ENCODE measurements around the gene SOBP. TPM values are rescaled to one million over a fixed set of nuclear protein-coding genes. Genes with fewer than 3 reads are reported as not detected.

SOBP gene
- total RNA-seq, 4 donors from 2014 or later = 0.26 to 1.5 (median 0.55) TPM

- no peak for DNase-seq (ENCODE audit: low spot score in 2 of 2)
- TF ChIP-seq CTCF (IDR thresholded peaks at IDR 0.05) = no peak
- no peak for TF ChIP-seq EP300 (IDR thresholded peaks at IDR 0.05)
- no peak for TF ChIP-seq POLR2A (IDR thresholded peaks at IDR 0.05)
- TF ChIP-seq POLR2AphosphoS5 (IDR thresholded peaks at IDR 0.05) = no peak
- Histone ChIP-seq H3K27ac (no peak overlapping the region), H3K9me3 (peaks cover 11% of the 10 kb centered on the region), H3K27me3 (no peaks in the 10 kb centered on the region), H3K4me3 (no peak overlapping the region), H3K4me1 (no peaks in the 10 kb centered on the region), H3K36me3 (peaks cover 4% of the 10 kb centered on the region)
- WGBS = 88% methylated on average over 7 of the region's 7 CpGs
Measured at GRCh38 chr6:107443608-107444267, 46.2 kb upstream of the SOBP start.

- WGBS = 88% methylated on average over 1 of the region's 1 CpG
Measured at GRCh38 chr6:107444277-107444676, 45.6 kb upstream of the SOBP start.

GRCh38 chr6:107447663-107448216, 42.2 kb upstream of the SOBP start:
- Histone ChIP-seq H3K9me3 (peaks cover 11% of the 10 kb centered on the region), H3K4me3 (no peak overlapping the region), H3K27me3 (no peaks in the 10 kb centered on the region), H3K4me1 (no peaks in the 10 kb centered on the region), H3K36me3 (peaks cover 4% of the 10 kb centered on the region), H3K27ac (no peak overlapping the region)
- 95% methylated on average over 2 of the region's 2 CpGs for WGBS
- TF ChIP-seq CTCF (IDR thresholded peaks at IDR 0.05) (no peak), POLR2AphosphoS5 (IDR thresholded peaks at IDR 0.05) (no peak), POLR2A (IDR thresholded peaks at IDR 0.05) (no peak), EP300 (IDR thresholded peaks at IDR 0.05) (no peak)
- no peak for DNase-seq (ENCODE audit: low spot score in 2 of 2)

More at GRCh38 chr6:107444277-107444676, 45.6 kb upstream of the SOBP start:
- Histone ChIP-seq H3K27ac (no peak overlapping the region), H3K4me3 (no peak overlapping the region), H3K4me1 (no peaks in the 10 kb centered on the region), H3K36me3 (peaks cover 4% of the 10 kb centered on the region), H3K27me3 (no peaks in the 10 kb centered on the region), H3K9me3 (peaks cover 11% of the 10 kb centered on the region)
- no peak for DNase-seq (ENCODE audit: low spot score in 2 of 2)
- TF ChIP-seq POLR2A (IDR thresholded peaks at IDR 0.05) (no peak), CTCF (IDR thresholded peaks at IDR 0.05) (no peak), EP300 (IDR thresholded peaks at IDR 0.05) (no peak), POLR2AphosphoS5 (IDR thresholded peaks at IDR 0.05) (no peak)

- peaks cover 4% of the 10 kb centered on the region for H3K36me3 ChIP-seq
- H3K27me3 ChIP-seq = no peaks in the 10 kb centered on the region
- no peak for DNase-seq (ENCODE audit: low spot score in 2 of 2)
- peaks cover 11% of the 10 kb centered on the region for H3K9me3 ChIP-seq
- H3K4me3 ChIP-seq = no peak overlapping the region
- WGBS = 63% methylated on average over 1 of the region's 1 CpG
- TF ChIP-seq POLR2AphosphoS5 (IDR thresholded peaks at IDR 0.05) (no peak), POLR2A (IDR thresholded peaks at IDR 0.05) (no peak), EP300 (IDR thresholded peaks at IDR 0.05) (no peak), CTCF (IDR thresholded peaks at IDR 0.05) (no peak)
- H3K27ac ChIP-seq = no peak overlapping the region
- H3K4me1 ChIP-seq = no peaks in the 10 kb centered on the region
Measured at GRCh38 chr6:107448776-107449175, 41.1 kb upstream of the SOBP start.

GRCh38 chr6:107458672-107459282, 31.1 kb upstream of the SOBP start:
- Histone ChIP-seq H3K9me3 (no peaks in the 10 kb centered on the region), H3K36me3 (no peaks in the 10 kb centered on the region), H3K4me3 (peak overlapping the region; percentile 85), H3K27me3 (no peaks in the 10 kb centered on the region), H3K4me1 (peaks cover 15% of the 10 kb centered on the region), H3K27ac (peak overlapping the region; percentile 88)
- peak in 1 of 2 donors; percentile 69 for DNase-seq (ENCODE audit: low spot score in 2 of 2)
- TF ChIP-seq CTCF (IDR thresholded peaks at IDR 0.05) (no peak), POLR2A (IDR thresholded peaks at IDR 0.05) (no peak), EP300 (IDR thresholded peaks at IDR 0.05) (no peak), POLR2AphosphoS5 (IDR thresholded peaks at IDR 0.05) (no peak)
- WGBS = under 1% methylated on average over 29 of the region's 29 CpGs
